HEK293 (cell line): ENCODE data around the gene ZNF423.

Source experiments
- CTCF ChIA-PET: fragments of 350-600 bp; formaldehyde crosslinking; extraction: SDS; loops from one replicate; lab custom pipeline; 2021; ENCODE audit warnings: antibody characterized with exemption; lab: Yijun Ruan, JAX
- POLR2A ChIA-PET: fragments of 300-600 bp; formaldehyde crosslinking; extraction: SDS; loops from one replicate; lab custom pipeline; 2020; ENCODE audit warnings: antibody characterized with exemption, inconsistent platforms; lab: Yijun Ruan, JAX
- H3K27ac ChIP-seq: fragments of 200-500 bp; sonication (Bioruptor generic); 2 replicates; pipeline ENCODE4 v1.5.1; 2014; ENCODE audit warnings: low read depth, low read length, control low read depth, inconsistent platforms; ENCODE audit errors: extremely low read depth
- H3K36me3 ChIP-seq, 2 experiments: fragments of 200-500 bp in 1 of 2; sonication (Bioruptor generic) in 1 of 2; 1 replicate in 1 of 2; 2 replicates in 1 of 2; pipeline ENCODE4 v1.5.1; 2014 to 2017; ENCODE audit warnings: inconsistent platforms in 2 of 2, low read length in 2 of 2; ENCODE audit not compliant: control insufficient read depth in 2 of 2, insufficient read depth in 1 of 2
- H3K4me1 ChIP-seq: fragments of 200-500 bp; sonication (Bioruptor generic); 2 replicates; pipeline ENCODE4 v1.5.1; 2014; ENCODE audit warnings: mild to moderate bottlenecking, low read length, inconsistent platforms; ENCODE audit not compliant: control insufficient read depth, insufficient read depth
- H3K4me3 ChIP-seq: 2 replicates; pipeline ENCODE4 v1.5.1; 2011; ENCODE audit warnings: low read depth, mild to moderate bottlenecking, control low read depth, low read length, moderate library complexity
- H3K9me3 ChIP-seq: fragments of 200-500 bp; sonication (Bioruptor generic); 2 replicates; pipeline ENCODE4 v1.5.1; 2014; ENCODE audit warnings: low read depth, low read length, inconsistent platforms; ENCODE audit not compliant: control insufficient read depth, insufficient read depth
- GLI2 ChIP-seq: fragments of 450-650 bp; formaldehyde crosslinking; IDR thresholded peaks from 2 replicates; pipeline ENCODE4; 2017; ENCODE audit warnings: missing biosample characterization, missing genetic modification characterization, low read depth, borderline replicate concordance
- KLF17 ChIP-seq: fragments of 450-650 bp; formaldehyde crosslinking; IDR thresholded peaks from 2 replicates; pipeline ENCODE4 v1.5.1; 2016; ENCODE audit warnings: missing biosample characterization, missing genetic modification characterization
- OSR2 ChIP-seq: fragments of 450-650 bp; formaldehyde crosslinking; IDR thresholded peaks from 2 replicates; pipeline ENCODE4 v1.5.1; 2016; ENCODE audit warnings: missing biosample characterization, missing genetic modification characterization
- ZBTB7A ChIP-seq: fragments of 450-650 bp; formaldehyde crosslinking; IDR thresholded peaks from 2 replicates; pipeline ENCODE4 v1.5.1; 2016; ENCODE audit warnings: low read depth, missing biosample characterization, missing genetic modification characterization
- ZFHX2 ChIP-seq: fragments of 450-650 bp; formaldehyde crosslinking; conservative IDR thresholded peaks from 2 replicates; pipeline ENCODE4 v1.5.1; 2016; ENCODE audit warnings: missing biosample characterization, missing genetic modification characterization
- ZFP37 ChIP-seq: fragments of 450-650 bp; formaldehyde crosslinking; IDR thresholded peaks from 2 replicates; pipeline ENCODE4 v1.5.1; 2016; ENCODE audit warnings: missing biosample characterization, missing genetic modification characterization
- ZNF561 ChIP-seq: fragments of 450-650 bp; IDR thresholded peaks from 2 replicates; pipeline ENCODE4 v1.5.1; 2018; ENCODE audit warnings: missing biosample characterization, missing genetic modification characterization, borderline replicate concordance
- ZNF626 ChIP-seq: fragments of 450-650 bp; sonication (Bioruptor Pico); formaldehyde crosslinking; IDR thresholded peaks from 2 replicates; pipeline ENCODE4 v1.5.1; 2018; ENCODE audit warnings: missing biosample characterization, missing genetic modification characterization, inconsistent platforms
- ZSCAN16 ChIP-seq: fragments of 450-650 bp; formaldehyde crosslinking; IDR thresholded peaks from 2 replicates; pipeline ENCODE4 v1.5.1; 2016; ENCODE audit warnings: missing biosample characterization, missing genetic modification characterization
- TF ChIP-seq, protein P1 (sequence below): fragments of 450-650 bp; formaldehyde crosslinking; IDR thresholded peaks from 2 replicates; pipeline ENCODE4 v1.5.1; 2016; ENCODE audit warnings: missing biosample characterization, missing genetic modification characterization
- TF ChIP-seq, protein P2 (sequence below): fragments of 450-650 bp; formaldehyde crosslinking; IDR thresholded peaks from 2 replicates; pipeline ENCODE4 v1.5.1; 2016; ENCODE audit warnings: missing biosample characterization, missing genetic modification characterization, borderline replicate concordance
- TF ChIP-seq, protein P3 (sequence below): fragments of 450-650 bp; formaldehyde crosslinking; IDR thresholded peaks from 2 replicates; pipeline ENCODE4 v1.5.1; 2016; ENCODE audit warnings: missing biosample characterization, missing genetic modification characterization

Gene ZNF423

GRCh38 chr16:49801290-49801689 lies 54.6 kb downstream of the ZNF423 start:
- Histone ChIP-seq H3K36me3 (no peaks in the 10 kb centered on the region), H3K4me1 (0 out of 2 replicates have a peak, but pooled peaks cover 2% of the 10 kb centered on the region), H3K9me3 (no peaks in the 10 kb centered on the region), H3K4me3 (no peak overlapping the region)
- CTCF ChIA-PET: interaction anchor here (0.6 kb wide), 1 partner anchor 255 kb away, joined by 3 read pairs; no protein-coding TSS in a partner anchor
- POLR2A ChIA-PET: no interaction called here
- TF ChIP-seq ZNF626 (tag by site-specific recombination): no peak
- TF ChIP-seq, protein P1, sequence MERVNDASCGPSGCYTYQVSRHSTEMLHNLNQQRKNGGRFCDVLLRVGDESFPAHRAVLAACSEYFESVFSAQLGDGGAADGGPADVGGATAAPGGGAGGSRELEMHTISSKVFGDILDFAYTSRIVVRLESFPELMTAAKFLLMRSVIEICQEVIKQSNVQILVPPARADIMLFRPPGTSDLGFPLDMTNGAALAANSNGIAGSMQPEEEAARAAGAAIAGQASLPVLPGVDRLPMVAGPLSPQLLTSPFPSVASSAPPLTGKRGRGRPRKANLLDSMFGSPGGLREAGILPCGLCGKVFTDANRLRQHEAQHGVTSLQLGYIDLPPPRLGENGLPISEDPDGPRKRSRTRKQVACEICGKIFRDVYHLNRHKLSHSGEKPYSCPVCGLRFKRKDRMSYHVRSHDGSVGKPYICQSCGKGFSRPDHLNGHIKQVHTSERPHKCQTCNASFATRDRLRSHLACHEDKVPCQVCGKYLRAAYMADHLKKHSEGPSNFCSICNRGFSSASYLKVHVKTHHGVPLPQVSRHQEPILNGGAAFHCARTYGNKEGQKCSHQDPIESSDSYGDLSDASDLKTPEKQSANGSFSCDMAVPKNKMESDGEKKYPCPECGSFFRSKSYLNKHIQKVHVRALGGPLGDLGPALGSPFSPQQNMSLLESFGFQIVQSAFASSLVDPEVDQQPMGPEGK (tag by site-specific recombination): no peak
- no peak for TF ChIP-seq ZBTB7A (tag by site-specific recombination)
- TF ChIP-seq, protein P2, sequence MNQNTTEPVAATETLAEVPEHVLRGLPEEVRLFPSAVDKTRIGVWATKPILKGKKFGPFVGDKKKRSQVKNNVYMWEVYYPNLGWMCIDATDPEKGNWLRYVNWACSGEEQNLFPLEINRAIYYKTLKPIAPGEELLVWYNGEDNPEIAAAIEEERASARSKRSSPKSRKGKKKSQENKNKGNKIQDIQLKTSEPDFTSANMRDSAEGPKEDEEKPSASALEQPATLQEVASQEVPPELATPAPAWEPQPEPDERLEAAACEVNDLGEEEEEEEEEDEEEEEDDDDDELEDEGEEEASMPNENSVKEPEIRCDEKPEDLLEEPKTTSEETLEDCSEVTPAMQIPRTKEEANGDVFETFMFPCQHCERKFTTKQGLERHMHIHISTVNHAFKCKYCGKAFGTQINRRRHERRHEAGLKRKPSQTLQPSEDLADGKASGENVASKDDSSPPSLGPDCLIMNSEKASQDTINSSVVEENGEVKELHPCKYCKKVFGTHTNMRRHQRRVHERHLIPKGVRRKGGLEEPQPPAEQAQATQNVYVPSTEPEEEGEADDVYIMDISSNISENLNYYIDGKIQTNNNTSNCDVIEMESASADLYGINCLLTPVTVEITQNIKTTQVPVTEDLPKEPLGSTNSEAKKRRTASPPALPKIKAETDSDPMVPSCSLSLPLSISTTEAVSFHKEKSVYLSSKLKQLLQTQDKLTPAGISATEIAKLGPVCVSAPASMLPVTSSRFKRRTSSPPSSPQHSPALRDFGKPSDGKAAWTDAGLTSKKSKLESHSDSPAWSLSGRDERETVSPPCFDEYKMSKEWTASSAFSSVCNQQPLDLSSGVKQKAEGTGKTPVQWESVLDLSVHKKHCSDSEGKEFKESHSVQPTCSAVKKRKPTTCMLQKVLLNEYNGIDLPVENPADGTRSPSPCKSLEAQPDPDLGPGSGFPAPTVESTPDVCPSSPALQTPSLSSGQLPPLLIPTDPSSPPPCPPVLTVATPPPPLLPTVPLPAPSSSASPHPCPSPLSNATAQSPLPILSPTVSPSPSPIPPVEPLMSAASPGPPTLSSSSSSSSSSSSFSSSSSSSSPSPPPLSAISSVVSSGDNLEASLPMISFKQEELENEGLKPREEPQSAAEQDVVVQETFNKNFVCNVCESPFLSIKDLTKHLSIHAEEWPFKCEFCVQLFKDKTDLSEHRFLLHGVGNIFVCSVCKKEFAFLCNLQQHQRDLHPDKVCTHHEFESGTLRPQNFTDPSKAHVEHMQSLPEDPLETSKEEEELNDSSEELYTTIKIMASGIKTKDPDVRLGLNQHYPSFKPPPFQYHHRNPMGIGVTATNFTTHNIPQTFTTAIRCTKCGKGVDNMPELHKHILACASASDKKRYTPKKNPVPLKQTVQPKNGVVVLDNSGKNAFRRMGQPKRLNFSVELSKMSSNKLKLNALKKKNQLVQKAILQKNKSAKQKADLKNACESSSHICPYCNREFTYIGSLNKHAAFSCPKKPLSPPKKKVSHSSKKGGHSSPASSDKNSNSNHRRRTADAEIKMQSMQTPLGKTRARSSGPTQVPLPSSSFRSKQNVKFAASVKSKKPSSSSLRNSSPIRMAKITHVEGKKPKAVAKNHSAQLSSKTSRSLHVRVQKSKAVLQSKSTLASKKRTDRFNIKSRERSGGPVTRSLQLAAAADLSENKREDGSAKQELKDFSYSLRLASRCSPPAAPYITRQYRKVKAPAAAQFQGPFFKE (tag by site-specific recombination): no peak
- TF ChIP-seq, protein P3, sequence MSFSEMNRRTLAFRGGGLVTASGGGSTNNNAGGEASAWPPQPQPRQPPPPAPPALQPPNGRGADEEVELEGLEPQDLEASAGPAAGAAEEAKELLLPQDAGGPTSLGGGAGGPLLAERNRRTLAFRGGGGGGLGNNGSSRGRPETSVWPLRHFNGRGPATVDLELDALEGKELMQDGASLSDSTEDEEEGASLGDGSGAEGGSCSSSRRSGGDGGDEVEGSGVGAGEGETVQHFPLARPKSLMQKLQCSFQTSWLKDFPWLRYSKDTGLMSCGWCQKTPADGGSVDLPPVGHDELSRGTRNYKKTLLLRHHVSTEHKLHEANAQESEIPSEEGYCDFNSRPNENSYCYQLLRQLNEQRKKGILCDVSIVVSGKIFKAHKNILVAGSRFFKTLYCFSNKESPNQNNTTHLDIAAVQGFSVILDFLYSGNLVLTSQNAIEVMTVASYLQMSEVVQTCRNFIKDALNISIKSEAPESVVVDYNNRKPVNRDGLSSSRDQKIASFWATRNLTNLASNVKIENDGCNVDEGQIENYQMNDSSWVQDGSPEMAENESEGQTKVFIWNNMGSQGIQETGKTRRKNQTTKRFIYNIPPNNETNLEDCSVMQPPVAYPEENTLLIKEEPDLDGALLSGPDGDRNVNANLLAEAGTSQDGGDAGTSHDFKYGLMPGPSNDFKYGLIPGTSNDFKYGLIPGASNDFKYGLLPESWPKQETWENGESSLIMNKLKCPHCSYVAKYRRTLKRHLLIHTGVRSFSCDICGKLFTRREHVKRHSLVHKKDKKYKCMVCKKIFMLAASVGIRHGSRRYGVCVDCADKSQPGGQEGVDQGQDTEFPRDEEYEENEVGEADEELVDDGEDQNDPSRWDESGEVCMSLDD (tag by site-specific recombination): no peak
- TF ChIP-seq ZSCAN16 (tag by site-specific recombination): no peak
- TF ChIP-seq, all 188 proteins: peak for 0
- no peak overlapping the region for H3K27ac ChIP-seq

- CTCF ChIA-PET: interaction anchor here (0.6 kb wide), 1 partner anchor 254 kb away, joined by 3 read pairs; no protein-coding TSS in a partner anchor
- H3K36me3 ChIP-seq: no peaks in the 10 kb centered on the region
- no peak for TF ChIP-seq ZNF561
- TF ChIP-seq KLF17 (tag by site-specific recombination): no peak
- TF ChIP-seq ZFP37: no peak
- TF ChIP-seq ZFHX2 (tag by site-specific recombination): no peak
- TF ChIP-seq GLI2: no peak
- TF ChIP-seq OSR2 (tag by site-specific recombination): no peak
- H3K27ac ChIP-seq: no peak overlapping the region
- 0 out of 2 replicates have a peak, but pooled peaks cover 2% of the 10 kb centered on the region for H3K4me1 ChIP-seq
- POLR2A ChIA-PET: no interaction called here
- no peaks in the 10 kb centered on the region for H3K9me3 ChIP-seq
- H3K4me3 ChIP-seq: no peak overlapping the region
Observed at GRCh38 chr16:49800876-49801275, 55.0 kb downstream of the ZNF423 start.
